DOHH2 (cell line): ENCODE results near the gene SPRED3.

ENCODE experiments used
- H3F3A ChIP-seq: fragments of 200-600 bp; sonication (generic), shearing (Covaris generic); 2 replicates; pipeline ENCODE4 v1.6.0; 2016; ENCODE audit warnings: antibody characterized with exemption, mild to moderate bottlenecking; ENCODE audit not compliant: control insufficient read depth, insufficient read depth
- H3K27ac ChIP-seq: fragments of 200-600 bp; sonication (generic); 2 replicates; pipeline ENCODE4 v1.5.1; 2014; ENCODE audit warnings: low read depth, mild to moderate bottlenecking, low read length, moderate library complexity
- H3K27me3 ChIP-seq: fragments of 200-600 bp; sonication (generic); 2 replicates; pipeline ENCODE4 v1.6.1; 2014; ENCODE audit warnings: mild to moderate bottlenecking, low read length, mixed read lengths; ENCODE audit not compliant: control insufficient read depth
- H3K36me3 ChIP-seq: fragments of 200-600 bp; sonication (generic); 2 replicates; pipeline ENCODE4 v1.6.1; 2014; ENCODE audit warnings: mild to moderate bottlenecking, low read length, moderate library complexity, mixed read lengths; ENCODE audit not compliant: control insufficient read depth
- H3K4me1 ChIP-seq: fragments of 200-600 bp; sonication (generic); 2 replicates; pipeline ENCODE4 v1.6.1; 2014; ENCODE audit warnings: mild to moderate bottlenecking, low read length, mixed read lengths; ENCODE audit not compliant: control insufficient read depth
- H3K4me2 ChIP-seq: fragments of 200-600 bp; sonication (generic); 2 replicates; pipeline ENCODE4 v1.6.0; 2014; ENCODE audit warnings: mild to moderate bottlenecking, low read length, moderate library complexity
- H3K4me3 ChIP-seq: fragments of 200-600 bp; sonication (generic); 2 replicates; pipeline ENCODE4 v1.5.1; 2014; ENCODE audit warnings: mild to moderate bottlenecking, low read length, mixed read lengths
- H3K79me2 ChIP-seq: fragments of 200-600 bp; sonication (generic); 2 replicates; pipeline ENCODE4 v1.6.1; 2014; ENCODE audit warnings: mild to moderate bottlenecking, low read length, mixed read lengths; ENCODE audit not compliant: control insufficient read depth
- H3K9me2 ChIP-seq: fragments of 200-600 bp; sonication (generic); replicated peaks from 2 replicates; pipeline ENCODE4 v1.6.1; 2014; ENCODE audit warnings: mild to moderate bottlenecking, low read length, mixed read lengths; ENCODE audit not compliant: control insufficient read depth
- H3K9me3 ChIP-seq: fragments of 200-600 bp; sonication (generic); 2 replicates; pipeline ENCODE4 v1.6.1; 2014; ENCODE audit warnings: antibody characterized with exemption, low read length, mixed read lengths; ENCODE audit not compliant: control insufficient read depth, insufficient read depth
- H4K20me1 ChIP-seq: fragments of 200-600 bp; sonication (generic); 2 replicates; pipeline ENCODE4 v1.6.0; 2014; ENCODE audit warnings: low read depth, mild to moderate bottlenecking, antibody characterized with exemption, low read length, moderate library complexity; ENCODE audit not compliant: control insufficient read depth, insufficient read depth
- EZH2phosphoT487 ChIP-seq: fragments of 200-600 bp; sonication (generic); IDR thresholded peaks from 2 replicates; pipeline ENCODE4 v1.6.1; 2017; ENCODE audit warnings: borderline replicate concordance, mild to moderate bottlenecking, antibody characterized with exemption, low read length, moderate library complexity, mixed read lengths
- TF ChIP-seq, protein P1 (sequence below): fragments of 200-600 bp; sonication (generic); IDR thresholded peaks from one replicate; pipeline ENCODE4 v1.5.1; 2014; ENCODE audit warnings: antibody characterized with exemption, mild to moderate bottlenecking, low read depth, low read length; ENCODE audit not compliant: poor library complexity, severe bottlenecking

Gene SPRED3

DNA sequence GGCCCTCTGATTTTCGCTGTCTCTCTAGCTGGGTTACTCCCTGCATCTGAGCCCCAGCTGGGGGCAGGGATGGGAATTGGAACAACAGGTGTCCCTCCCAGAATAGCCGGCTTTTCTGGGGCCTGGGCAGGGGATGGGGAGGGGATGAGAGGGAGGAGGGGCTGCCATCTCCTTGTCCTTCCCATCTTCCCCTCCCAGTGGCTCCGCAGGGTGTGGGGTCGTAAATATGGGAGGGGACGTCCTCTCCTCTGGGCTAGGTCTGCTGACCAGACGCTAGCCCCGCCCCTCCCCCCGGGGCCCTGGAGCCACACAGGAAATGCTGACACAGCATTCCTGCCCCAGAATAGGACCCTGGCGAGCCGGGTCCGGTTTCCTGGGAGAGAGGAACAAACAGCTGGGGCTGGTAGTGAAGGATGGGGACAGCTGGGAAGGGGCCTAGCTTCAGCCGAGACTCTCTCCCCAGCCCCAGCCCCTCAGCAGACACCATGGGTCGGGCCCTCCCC is 46.1 kb downstream of the SPRED3 start:
- TF ChIP-seq, protein P1, sequence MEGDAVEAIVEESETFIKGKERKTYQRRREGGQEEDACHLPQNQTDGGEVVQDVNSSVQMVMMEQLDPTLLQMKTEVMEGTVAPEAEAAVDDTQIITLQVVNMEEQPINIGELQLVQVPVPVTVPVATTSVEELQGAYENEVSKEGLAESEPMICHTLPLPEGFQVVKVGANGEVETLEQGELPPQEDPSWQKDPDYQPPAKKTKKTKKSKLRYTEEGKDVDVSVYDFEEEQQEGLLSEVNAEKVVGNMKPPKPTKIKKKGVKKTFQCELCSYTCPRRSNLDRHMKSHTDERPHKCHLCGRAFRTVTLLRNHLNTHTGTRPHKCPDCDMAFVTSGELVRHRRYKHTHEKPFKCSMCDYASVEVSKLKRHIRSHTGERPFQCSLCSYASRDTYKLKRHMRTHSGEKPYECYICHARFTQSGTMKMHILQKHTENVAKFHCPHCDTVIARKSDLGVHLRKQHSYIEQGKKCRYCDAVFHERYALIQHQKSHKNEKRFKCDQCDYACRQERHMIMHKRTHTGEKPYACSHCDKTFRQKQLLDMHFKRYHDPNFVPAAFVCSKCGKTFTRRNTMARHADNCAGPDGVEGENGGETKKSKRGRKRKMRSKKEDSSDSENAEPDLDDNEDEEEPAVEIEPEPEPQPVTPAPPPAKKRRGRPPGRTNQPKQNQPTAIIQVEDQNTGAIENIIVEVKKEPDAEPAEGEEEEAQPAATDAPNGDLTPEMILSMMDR = no peak
- TF ChIP-seq EZH2phosphoT487 = no peak
- Histone ChIP-seq H3K4me1 (0 out of 2 replicates have a peak, but pooled peaks cover 3% of the 10 kb centered on the region), H3K9me2 (no peaks in the 10 kb centered on the region), H4K20me1 (no peaks in the 10 kb centered on the region), H3K4me2 (no peak overlapping the region), H3K79me2 (no peaks in the 10 kb centered on the region), H3K27ac (no peak overlapping the region), H3K9me3 (no peaks in the 10 kb centered on the region), H3K4me3 (no peak overlapping the region), H3F3A (no peaks in the 10 kb centered on the region), H3K36me3 (no peaks in the 10 kb centered on the region), H3K27me3 (0 out of 2 replicates have a peak, but pooled peaks cover 1% of the 10 kb centered on the region)

- H4K20me1 ChIP-seq = no peaks in the 10 kb centered on the region
- H3K79me2 ChIP-seq = no peaks in the 10 kb centered on the region
- H3K9me3 ChIP-seq = no peaks in the 10 kb centered on the region
- H3K4me3 ChIP-seq = no peak overlapping the region
- 0 out of 2 replicates have a peak, but pooled peaks cover 3% of the 10 kb centered on the region for H3K4me1 ChIP-seq
- H3K27ac ChIP-seq = no peak overlapping the region
- no peaks in the 10 kb centered on the region for H3K9me2 ChIP-seq
- no peaks in the 10 kb centered on the region for H3K27me3 ChIP-seq
- H3K36me3 ChIP-seq = no peaks in the 10 kb centered on the region
- H3K4me2 ChIP-seq = no peak overlapping the region
- TF ChIP-seq EZH2phosphoT487 = no peak
- TF ChIP-seq, protein P1 = no peak
- no peaks in the 10 kb centered on the region for H3F3A ChIP-seq
Measured at GRCh38 chr19:38437295-38437694, 48.8 kb downstream of the SPRED3 start.

GRCh38 chr19:38437917-38438316 is 49.4 kb downstream of the SPRED3 start:
- no peak overlapping the region for H3K4me2 ChIP-seq
- no peak overlapping the region for H3K4me3 ChIP-seq
- no peaks in the 10 kb centered on the region for H3F3A ChIP-seq
- no peak overlapping the region for H3K27ac ChIP-seq
- H3K9me3 ChIP-seq = no peaks in the 10 kb centered on the region
- no peaks in the 10 kb centered on the region for H3K79me2 ChIP-seq
- H3K4me1 ChIP-seq = 0 out of 2 replicates have a peak, but pooled peaks cover 3% of the 10 kb centered on the region
- H3K9me2 ChIP-seq = no peaks in the 10 kb centered on the region
- H3K27me3 ChIP-seq = no peaks in the 10 kb centered on the region
- H3K36me3 ChIP-seq = no peaks in the 10 kb centered on the region
- no peak for TF ChIP-seq EZH2phosphoT487
- TF ChIP-seq, protein P1 = no peak
- no peaks in the 10 kb centered on the region for H4K20me1 ChIP-seq
